GM19043 (cell line): ENCODE data around the gene HIGD1B.
"Not testable (repeated sequence)": the region's sequence is repeated elsewhere in the genome, so short reads cannot be mapped to it uniquely, and the experiment has no call there.

ENCODE experiments used
- ATAC-seq: cut with Tn5 transposase; IDR thresholded peaks from one replicate; pipeline ENCODE4 v1.9.1; 2021; ENCODE audit warnings: low read depth; ENCODE audit not compliant: unreplicated experiment

HIGD1B gene

DNA sequence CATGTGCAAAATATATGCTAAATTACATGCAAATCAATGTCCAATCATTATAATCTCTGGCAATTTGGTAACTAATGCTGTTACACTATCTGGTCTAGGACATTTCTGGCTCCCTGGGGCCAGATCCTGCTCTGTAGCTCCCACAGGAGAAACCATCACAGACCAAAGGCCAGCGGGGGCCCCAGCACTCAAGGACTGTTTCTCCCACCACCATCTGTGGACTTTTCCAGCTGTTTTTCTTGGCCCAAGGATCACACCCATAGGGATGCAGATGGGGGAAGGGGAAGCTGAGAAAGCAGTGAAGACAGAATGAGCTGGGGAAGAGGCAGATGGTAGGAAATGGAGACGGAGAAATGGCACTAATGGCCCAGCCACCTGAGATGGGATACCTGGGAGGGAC, at the start of gene HIGD1B:
TSS of gene HIGD1B (plus strand) at position 298 of the 400 bp plus-strand sequence. CDS start 270 bp downstream, outside the sequence.
- ATAC-seq, result no peak

DNA sequence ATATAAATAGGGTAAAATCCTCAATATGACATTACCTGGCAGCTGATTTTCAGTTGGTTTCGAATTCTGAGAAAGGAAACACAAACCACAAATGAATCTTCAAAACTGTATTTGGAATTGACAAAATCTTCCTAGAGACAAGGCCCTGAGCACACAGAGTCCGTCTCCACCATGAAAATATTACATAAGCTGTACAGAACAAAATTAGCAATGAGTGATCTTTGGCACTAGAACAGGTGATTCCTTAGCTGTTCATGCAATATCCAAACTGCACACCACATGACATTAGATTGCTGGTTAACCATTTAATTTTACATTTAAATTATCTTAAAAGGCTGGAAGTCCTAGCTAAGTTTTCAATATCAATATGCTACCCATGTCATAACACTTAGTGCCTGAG, 49.3 kb upstream of the HIGD1B start:
- ATAC-seq, result no peak

DNA sequence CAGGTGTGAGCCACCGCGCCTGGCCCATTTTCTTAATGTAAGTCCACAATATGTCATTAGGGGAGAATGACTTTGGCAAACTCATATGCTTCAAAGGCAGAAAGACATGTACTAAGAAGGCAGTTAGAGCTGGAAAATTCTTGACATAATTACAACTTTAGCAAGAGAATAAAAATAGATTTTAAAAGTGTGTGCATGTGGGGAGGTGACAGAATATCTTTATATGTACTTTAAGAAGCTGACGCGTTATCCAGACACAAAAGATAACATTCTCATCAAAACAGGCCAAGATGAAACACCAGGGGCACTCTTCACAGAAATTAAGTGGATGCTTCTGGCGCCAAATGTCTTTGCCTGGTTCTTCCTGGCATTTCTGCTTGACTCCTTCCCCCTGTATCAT, 45.8 kb upstream of the HIGD1B start:
- no peak for ATAC-seq

DNA sequence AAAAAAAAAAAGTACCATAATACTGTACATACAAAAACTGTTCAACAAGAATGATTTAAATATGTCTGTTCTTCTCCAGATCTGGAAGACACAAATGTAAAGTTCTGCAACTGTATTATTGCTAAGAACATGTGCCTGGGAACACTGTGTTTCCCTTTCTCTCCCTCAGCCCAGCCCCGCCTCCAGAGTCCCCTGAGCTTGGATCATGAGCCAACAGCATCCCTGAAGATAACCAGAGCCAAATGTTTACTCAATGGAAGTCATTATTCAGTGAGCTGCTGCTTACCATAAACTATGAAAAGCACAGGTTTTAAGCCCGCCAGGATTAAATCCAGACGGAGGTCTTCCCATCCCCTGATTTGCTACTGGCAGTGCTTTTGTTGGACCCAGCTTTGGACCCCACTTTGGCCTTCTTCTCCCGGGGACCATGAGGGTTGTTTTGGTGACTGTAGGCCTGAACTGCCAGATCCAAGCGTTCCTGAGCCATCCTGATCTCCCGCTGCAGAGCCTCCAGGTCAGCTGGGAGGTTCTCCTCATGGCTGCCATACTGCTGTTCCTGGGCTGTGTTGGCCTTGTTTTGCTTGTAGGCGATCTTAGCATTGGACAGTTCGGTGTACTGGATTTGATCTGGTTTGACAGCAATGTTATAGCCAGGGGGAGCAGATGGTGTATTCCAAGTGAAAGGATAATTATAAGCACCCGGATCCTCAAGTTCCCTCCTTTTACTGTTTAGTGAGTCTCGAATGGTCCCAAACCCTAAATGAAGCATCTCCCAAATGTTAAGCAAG, 43.2 kb upstream of the HIGD1B start:
- no peak for ATAC-seq

DNA sequence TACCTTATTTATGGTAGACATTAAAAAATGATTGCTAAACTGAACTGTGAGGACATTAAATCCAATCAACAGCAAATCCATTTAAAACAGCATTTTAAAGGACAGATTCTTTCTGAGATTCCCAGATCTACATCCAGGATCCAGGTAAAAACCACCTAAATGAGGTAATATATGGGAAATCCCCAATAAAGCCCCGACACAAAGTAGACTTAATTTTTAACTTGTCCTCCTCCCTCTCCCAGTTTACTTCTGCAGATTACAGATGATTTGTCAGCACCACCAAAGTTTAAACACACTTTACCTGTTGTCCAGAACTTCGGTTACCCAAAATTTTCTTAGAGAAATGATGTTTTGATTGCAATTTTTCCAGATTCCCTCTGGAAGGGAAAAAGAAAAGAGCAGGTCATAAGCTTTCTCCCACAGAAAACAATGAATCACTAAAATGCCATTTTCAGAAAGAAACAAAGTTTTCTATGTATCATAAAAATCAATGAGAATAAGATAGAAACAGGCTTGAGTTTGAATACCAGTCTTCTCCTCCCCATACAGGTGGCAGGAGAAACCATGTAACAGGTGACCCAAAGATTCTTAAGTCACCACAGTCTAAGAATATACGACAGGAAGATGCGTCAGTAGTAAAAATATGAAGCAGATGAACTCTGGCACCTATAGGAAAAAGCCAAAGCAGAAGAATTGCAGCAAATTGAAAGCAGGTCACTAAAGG, 40.4 kb upstream of the HIGD1B start:
- ATAC-seq, result no peak

DNA sequence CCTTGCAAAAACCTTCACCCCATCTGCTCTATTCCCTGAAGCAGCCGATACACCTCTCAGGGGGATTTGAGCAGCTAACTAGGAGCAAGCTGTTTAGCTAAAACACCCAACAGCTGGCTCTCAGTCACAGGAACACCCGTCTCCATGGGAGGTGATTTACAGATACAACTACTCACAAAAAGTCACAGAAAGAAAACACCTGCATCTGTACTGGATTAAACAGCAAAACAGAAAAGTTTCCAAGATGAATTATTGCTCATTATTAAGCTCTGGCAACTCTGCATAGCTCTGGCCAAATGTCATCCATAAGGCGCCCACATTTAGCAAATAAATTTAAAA, 39.9 kb upstream of the HIGD1B start:
- ATAC-seq, result no peak

DNA sequence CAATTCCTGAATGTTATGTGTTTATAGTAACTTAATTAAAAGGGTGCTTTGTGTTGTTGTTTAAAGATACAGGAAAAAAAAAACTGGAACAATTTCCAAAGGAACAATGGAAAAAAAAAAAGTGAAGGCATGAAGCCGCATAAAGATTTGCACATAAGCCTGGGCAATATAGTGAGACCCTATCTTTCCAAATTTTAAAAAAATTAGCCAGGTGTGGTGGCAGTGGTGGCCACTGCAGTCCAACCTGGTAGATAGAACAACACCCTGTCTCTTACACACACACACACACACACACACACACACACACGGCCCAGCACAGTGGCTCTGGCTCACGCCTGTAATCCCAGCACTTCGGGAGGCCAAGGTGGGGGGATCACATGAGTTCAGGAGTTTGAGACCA, 39.5 kb upstream of the HIGD1B start:
- no peak for ATAC-seq

DNA sequence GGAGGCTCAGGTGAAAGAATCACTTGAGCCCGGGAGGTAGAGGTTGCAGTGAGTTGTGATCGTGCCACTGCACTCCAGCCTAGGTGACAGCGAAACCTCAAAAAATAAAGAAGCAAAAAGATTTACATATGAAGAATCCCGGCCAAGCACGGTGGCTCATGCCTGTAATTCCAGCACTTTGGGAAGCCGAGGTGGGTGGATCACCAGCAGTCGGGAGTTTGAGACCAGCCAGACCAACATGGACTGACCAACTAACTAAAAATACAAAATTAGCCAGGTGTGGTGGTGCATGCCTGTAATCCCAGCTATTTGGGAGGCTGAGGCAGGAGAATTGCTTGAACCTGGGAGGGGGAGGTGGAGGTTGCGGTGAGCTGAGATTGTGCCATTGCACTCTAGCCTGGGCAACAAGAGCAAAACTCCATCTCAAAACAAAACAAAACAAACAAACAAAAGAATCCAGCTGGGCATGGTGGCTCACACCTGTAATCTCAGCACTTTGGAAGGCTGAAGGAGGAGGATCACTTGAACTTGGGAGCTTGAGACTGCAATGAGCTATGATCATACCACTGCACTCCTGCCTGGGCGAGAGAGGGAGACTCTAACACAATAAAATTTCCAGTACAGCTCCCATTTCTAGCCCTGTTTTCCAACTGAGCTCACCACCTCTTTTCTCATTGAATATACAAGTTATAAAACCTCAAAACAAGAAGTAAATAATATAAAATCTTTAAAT, 38.9 kb upstream of the HIGD1B start:
- not testable (repeated sequence) for ATAC-seq

DNA sequence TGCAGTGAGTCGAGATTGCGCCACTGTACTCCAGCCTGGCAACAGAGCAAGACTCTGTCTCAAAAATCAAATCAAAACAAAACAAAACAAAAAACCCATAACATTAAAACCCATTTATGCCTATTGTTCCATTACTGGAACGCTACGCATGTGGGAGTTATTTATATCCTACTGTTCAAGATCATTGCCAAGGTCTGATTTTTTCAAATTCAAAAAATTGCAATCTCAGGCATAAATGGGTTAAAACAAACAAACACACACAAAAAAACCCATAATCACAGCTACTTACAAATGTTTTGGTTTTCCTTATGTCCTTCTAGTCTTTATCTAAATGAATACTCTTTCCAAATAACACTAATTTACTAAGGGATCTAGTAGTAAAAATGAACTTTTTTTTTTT, 35.4 kb upstream of the HIGD1B start:
- no peak for ATAC-seq

DNA sequence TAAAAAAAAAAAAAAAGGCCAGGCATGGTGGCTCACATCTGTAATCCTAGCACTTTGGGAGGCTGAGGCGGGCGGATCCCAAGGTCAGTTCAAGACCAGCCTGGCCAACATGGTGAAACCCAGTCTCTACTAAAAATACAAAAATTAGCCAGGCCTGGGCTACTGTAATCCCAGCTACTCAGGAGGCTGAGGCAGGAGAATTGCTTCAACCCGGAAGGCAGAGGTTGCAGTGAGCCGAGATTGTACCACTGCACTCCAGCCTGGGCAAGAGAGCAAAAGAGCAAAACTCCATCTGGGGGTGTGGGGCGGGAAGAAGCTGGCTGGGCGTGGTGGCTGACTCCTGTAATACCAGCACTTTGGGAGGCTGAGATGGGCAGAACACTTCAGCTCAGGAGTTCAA, 29.2 kb upstream of the HIGD1B start:
- ATAC-seq, result not testable (repeated sequence)

DNA sequence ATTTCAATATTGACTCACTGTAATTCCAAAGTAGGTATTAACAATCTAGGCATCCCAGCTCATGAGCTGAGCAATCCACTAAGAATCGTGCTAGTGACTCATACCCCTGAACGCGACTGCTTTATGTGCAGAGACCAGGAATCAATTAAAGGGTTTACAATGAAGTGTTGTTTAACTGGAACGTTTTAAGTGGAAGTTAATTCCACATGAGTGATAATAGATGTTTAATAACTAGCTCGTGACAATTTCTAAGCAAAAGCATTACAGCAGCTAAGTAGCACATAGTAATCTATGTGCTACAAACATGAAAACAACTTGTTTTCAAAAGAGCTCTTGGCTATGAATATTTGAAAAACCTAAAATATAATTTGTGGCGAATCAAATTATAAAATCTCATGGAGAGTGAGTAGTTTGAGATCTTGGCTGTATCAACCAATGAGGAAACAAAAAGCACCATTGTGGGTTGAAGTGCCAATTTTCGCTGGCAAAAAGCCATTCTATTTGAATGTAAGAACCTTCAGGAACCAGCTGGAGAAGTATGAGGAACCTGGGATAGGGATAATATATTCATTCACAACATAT, 27.0 kb upstream of the HIGD1B start:
- no peak for ATAC-seq

DNA sequence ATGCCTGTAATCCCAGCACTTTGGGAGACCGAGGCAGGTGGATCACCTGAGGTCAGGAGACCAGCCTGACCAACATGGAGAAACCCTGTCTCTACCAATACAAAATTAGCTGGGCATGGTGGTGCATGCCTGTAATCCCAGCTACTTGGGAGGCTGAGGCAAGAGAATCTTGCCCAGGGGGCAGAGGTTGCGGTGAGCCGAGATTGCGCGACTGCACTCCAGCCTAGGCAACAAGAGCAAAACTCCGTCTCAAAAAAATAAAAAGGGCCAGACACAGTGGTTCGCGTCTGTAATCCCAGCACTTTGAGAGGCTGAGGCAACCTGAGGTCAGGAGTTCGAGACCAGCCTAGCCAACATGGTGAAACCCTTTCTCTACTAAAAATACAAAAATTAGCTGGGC, 22.4 kb upstream of the HIGD1B start:
- ATAC-seq, result not testable (repeated sequence)

DNA sequence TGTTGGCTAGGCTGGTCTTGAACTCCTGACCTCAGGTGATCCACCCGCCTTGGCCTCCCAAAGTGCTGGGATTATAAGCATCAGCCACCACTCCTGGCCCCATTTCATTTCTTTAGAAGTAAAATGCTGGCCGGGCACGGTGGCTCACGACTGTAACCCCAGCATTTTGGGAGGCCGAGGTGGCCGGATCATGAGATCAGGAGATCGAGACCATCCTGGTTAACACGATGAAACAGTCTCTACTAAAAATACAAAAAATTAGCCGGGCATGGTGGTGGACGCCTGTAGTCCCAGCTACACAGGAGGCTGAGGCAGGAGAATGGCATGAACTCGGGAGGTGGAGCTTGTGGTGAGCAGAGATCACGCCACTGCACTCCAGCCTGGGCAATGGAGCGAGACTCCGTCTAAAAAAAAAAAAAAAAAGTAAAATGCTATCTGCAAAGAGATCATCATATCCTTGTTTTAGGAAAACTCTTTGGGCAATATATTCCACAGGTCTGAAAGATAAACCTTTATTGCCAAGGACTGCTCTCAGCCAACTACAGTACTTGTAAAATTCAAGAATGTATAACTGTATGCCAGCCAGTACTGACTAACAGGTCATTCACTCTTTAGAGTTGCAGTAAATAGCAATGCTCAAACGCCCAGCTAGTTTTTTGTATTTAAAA, 21.4 kb upstream of the HIGD1B start:
- ATAC-seq, result no peak

DNA sequence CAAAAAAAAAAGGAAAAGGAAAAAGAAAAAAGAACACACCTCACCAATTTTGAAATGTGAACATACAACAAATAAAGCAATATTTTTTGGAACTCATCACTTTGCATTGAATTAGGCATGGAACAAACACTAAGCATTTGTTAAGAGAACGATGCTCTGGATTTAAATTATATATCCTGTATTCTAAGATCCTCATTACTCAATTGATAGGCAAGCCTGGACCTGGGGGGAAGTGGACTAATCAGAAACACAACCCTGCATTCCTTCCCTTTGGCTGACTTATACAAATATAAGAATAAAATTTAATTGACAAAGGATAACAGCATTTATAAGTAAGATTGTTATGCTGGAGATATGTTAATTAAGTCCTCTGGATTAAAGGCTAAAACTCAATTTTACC, 19.8 kb upstream of the HIGD1B start:
- ATAC-seq, result no peak

DNA sequence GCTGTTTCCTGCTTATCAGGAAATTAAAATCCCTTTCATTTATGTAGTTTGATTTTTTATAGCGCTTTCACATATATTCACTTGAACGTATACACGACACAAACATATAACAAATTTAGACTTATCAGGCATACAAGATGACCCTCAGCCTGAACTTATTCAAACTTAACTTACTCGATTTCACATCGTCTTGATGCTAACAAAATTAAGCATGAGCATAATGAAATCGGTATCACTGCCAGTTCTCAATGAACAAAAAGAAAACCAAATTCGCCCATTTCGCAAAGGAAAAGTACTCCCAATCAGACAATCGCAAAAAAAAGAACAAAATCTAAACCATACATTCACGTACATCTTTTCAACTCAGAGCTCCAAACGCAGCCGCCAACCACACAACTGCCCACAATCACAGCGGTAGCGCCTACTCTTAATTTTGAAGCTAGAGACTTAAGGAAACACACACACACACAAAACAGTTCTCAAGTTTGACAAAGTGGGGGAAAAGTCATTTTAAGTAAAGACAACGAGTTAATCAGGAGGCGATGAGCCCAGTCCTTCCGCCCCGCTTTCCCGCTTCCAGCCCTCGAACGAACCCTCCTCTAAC, 18.7 kb upstream of the HIGD1B start:
- ATAC-seq, result no peak

DNA sequence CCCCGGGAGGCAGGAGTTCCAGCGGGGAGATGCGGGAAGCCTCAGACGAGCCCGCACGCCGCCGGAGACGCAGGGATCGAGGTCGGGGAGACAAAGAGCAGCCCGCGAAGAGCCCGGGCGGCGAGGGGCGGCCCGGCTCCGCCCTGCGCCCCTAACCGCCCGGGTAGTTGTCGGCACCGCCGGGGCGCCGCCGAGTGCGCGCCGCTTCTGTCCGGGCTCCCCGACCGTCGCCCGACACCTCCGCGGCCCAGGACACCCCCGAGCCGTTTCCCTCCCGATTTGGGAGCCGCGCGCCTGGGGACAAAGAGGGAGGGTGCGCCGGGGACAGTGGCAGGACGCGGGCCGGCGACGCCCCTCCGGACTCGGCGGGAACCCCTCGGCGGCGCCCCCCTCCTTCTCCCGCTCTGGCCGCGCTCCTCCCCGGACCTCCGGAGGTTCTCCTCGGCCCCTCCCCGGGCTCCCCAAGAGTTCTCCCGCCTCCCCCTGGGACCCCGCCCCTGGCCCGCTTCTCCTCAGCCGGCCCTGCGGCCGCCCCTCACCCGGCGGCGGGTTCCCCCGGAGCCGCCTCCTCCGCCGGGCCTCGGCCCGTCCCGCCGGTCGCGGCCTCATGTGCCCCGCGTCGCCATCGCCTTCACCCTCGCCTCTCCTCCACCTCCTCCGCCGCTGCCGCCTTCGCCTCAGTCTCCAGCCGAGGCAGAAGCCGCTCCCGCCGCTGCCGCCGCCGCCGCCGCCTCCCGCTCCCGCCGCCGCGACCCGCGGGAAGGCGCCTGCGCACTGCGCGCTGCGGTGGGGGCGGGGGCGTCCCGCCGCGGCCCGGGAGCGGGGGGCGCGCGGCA, 17.9 kb upstream of the HIGD1B start, which contains the start of gene GJC1:
TSS of gene GJC1 (minus strand) at position 765 of the 836 bp plus-strand sequence. CDS start 24,470 bp downstream, outside the sequence.
- ATAC-seq, result no peak

DNA sequence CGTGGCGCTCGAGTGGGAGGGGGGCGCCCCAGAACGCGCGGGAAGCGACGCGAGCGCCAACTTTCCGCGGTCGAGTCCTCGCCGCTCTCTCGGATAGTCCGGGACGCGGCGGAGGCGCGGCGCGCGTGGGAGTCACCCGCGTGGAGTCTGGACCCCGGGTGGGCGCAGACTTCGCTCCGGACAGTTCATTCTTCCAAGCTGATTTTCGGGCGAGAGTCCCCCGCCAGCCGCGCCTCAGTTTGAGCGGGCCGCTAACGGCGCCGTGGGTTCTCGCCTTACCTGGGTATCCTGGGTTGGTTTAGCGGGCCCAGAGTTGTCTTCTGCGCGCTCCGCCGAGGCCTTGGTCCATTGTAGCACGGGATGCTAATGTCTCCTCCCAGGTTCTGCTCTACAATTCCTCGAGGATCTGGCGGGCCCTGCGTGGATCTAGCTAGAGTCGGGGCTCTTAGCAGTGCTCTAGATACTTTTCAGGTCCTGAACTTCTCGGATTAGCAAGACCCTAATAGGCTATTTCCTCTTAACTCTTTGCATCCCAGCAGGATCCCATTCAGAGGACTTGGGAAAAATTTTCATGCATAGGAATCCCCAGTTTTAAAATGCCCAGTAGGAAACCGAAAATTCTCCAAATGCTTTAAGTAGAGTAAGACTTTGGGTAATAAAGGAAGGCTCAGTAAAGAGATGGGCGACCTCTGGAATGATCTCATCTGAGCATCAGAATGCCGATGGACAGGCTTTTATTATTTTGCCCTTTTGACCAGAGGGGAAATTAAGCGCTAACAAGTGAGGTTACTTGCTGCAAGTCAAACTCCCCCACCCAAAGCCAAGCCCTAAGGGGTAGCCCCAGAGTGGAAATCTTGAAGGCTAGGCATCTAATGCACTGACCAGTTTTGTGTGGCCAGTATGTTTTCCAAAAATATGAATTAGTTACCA, 17.1 kb upstream of the HIGD1B start:
- no peak for ATAC-seq

DNA sequence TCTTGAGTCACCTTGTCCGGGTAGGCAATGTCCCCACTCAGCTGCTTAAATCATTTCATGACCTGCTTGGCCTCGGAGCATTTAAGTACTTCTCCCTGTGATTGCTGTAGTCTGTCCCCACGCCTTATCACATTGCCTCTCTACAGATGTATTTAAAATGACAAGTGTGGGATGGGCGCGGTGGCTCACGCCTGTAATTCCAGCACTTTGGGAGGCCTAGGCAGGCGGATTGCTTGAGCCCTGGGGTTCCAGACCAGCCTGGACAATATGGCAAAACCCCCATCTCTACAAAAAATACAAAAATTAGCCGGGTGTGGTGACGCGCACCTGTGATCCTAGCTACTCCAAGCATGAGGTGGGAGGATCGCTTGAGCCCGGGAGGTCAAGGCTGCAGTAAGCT, 16.3 kb upstream of the HIGD1B start:
- ATAC-seq, result no peak
